H9 (cell line): ENCODE measurements around the gene RNF145. TPM values are rescaled to one million over a fixed set of nuclear protein-coding genes. Genes with fewer than 3 reads are reported as not detected.

Experiments used
- DNase-seq: peaks from one replicate; pipeline ENCODE4 v3.0.0-alpha.2; 2017
- H2AFZ ChIP-seq: one replicate; pipeline ENCODE4 v1.6.1; 2013; ENCODE audit warnings: mild to moderate bottlenecking, low read length, control low read depth, moderate library complexity
- H2AK5ac ChIP-seq: 2 replicates; pipeline ENCODE4 v1.6.1; 2013; ENCODE audit warnings: low read length, control low read depth, mixed read lengths; ENCODE audit not compliant: insufficient read length
- H2BK120ac ChIP-seq: one replicate; pipeline ENCODE4 v1.6.1; 2013; ENCODE audit warnings: low read depth, mild to moderate bottlenecking, low read length, control low read depth, inconsistent platforms; ENCODE audit not compliant: poor library complexity, severe bottlenecking
- H2BK12ac ChIP-seq: 2 replicates; pipeline ENCODE4 v1.6.1; 2013; ENCODE audit warnings: low read length, control low read depth, mixed read lengths, low read depth; ENCODE audit not compliant: insufficient read length
- H2BK15ac ChIP-seq: 2 replicates; pipeline ENCODE4 v1.6.1; 2013; ENCODE audit warnings: low read depth, low read length, control low read depth
- H2BK20ac ChIP-seq: one replicate; pipeline ENCODE4 v1.6.1; 2013; ENCODE audit warnings: low read depth, mild to moderate bottlenecking, low read length, control low read depth, inconsistent platforms; ENCODE audit not compliant: poor library complexity, severe bottlenecking
- H2BK5ac ChIP-seq: 2 replicates; pipeline ENCODE4 v1.6.1; 2013; ENCODE audit warnings: low read length, control low read depth, mixed read lengths; ENCODE audit not compliant: insufficient read length
- H3K14ac ChIP-seq: 2 replicates; pipeline ENCODE4 v1.6.1; 2013; ENCODE audit warnings: low read length, control low read depth; ENCODE audit not compliant: insufficient read depth
- H3K18ac ChIP-seq: 2 replicates; pipeline ENCODE4 v1.6.1; 2013; ENCODE audit warnings: low read depth, mild to moderate bottlenecking, mixed read lengths, low read length, control low read depth; ENCODE audit not compliant: insufficient read length
- H3K23ac ChIP-seq: 2 replicates; pipeline ENCODE4 v1.6.1; 2013; ENCODE audit warnings: low read length, control low read depth, mixed read lengths, low read depth; ENCODE audit not compliant: insufficient read length
- H3K23me2 ChIP-seq: 2 replicates; pipeline ENCODE4 v1.6.1; 2013; ENCODE audit warnings: low read depth, mild to moderate bottlenecking, mixed read lengths, low read length, control low read depth; ENCODE audit not compliant: insufficient read length, poor library complexity, severe bottlenecking
- H3K27ac ChIP-seq: 2 replicates; pipeline ENCODE4 v1.5.1; 2013; ENCODE audit warnings: low read length, control low read depth, mixed read lengths, low read depth; ENCODE audit not compliant: insufficient read length
- H3K27me3 ChIP-seq: 2 replicates; pipeline ENCODE4 v1.6.1; 2013; ENCODE audit warnings: low read length, control low read depth, inconsistent platforms; ENCODE audit not compliant: insufficient read depth
- H3K4ac ChIP-seq: 2 replicates; pipeline ENCODE4 v1.6.1; 2013; ENCODE audit warnings: low read depth, mild to moderate bottlenecking, control low read depth, inconsistent platforms, low read length, moderate library complexity
- H3K4me1 ChIP-seq: 2 replicates; pipeline ENCODE4 v1.6.1; 2013; ENCODE audit warnings: low read length, control low read depth, inconsistent platforms; ENCODE audit not compliant: insufficient read depth
- H3K4me2 ChIP-seq: 2 replicates; pipeline ENCODE4 v1.6.1; 2013; ENCODE audit warnings: low read length, control low read depth, mixed read lengths; ENCODE audit not compliant: insufficient read length, insufficient read depth
- H3K56ac ChIP-seq: 2 replicates; pipeline ENCODE4 v1.6.1; 2013; ENCODE audit warnings: low read depth, mild to moderate bottlenecking, mixed read lengths, low read length, control low read depth; ENCODE audit not compliant: insufficient read length
- H3K79me1 ChIP-seq: 2 replicates; pipeline ENCODE4 v1.6.1; 2013; ENCODE audit warnings: low read depth, mild to moderate bottlenecking, moderate library complexity, low read length, control low read depth, inconsistent platforms; ENCODE audit not compliant: insufficient read depth, poor library complexity, severe bottlenecking
- H3K79me2 ChIP-seq: 2 replicates; pipeline ENCODE4 v1.6.1; 2013; ENCODE audit warnings: low read length, control low read depth, inconsistent platforms; ENCODE audit not compliant: insufficient read depth
- H3K9ac ChIP-seq: 2 replicates; pipeline ENCODE4 v1.6.1; 2013; ENCODE audit warnings: low read length, control low read depth, mixed read lengths; ENCODE audit not compliant: insufficient read length; ENCODE audit errors: extremely low read depth
- H3K9me3 ChIP-seq: one replicate; pipeline ENCODE4 v1.6.1; 2013; ENCODE audit warnings: low read depth, low read length, inconsistent platforms; ENCODE audit not compliant: control insufficient read depth
- H3T11ph ChIP-seq: one replicate; pipeline ENCODE4 v1.6.1; 2013; ENCODE audit warnings: mild to moderate bottlenecking, low read length, control low read depth, inconsistent platforms
- H4K20me1 ChIP-seq: one replicate; pipeline ENCODE4 v1.6.1; 2013; ENCODE audit not compliant: control insufficient read depth, insufficient read length, insufficient read depth
- H4K5ac ChIP-seq: 2 replicates; pipeline ENCODE4 v1.6.1; 2013; ENCODE audit warnings: low read depth, mild to moderate bottlenecking, mixed read lengths, low read length, control low read depth; ENCODE audit not compliant: insufficient read length
- H4K8ac ChIP-seq: replicated peaks from 2 replicates; pipeline ENCODE4 v1.6.1; 2013; ENCODE audit warnings: low read length, control low read depth, mixed read lengths, low read depth; ENCODE audit not compliant: insufficient read length
- H4K91ac ChIP-seq: 2 replicates; pipeline ENCODE4 v1.6.1; 2013; ENCODE audit warnings: low read depth, mild to moderate bottlenecking, moderate library complexity, mixed read lengths, low read length, control low read depth; ENCODE audit not compliant: insufficient read length
- H3K27ac Mint-ChIP-seq, 3 experiments: 2 replicates in 2 of 3; 3 replicates in 1 of 3; pipeline ENCODE4 v1.8.0; 2020 to 2021; ENCODE audit warnings: mixed read lengths in 3 of 3, mild to moderate bottlenecking in 1 of 3, moderate library complexity in 1 of 3
- H3K27me3 Mint-ChIP-seq: 2 replicates; pipeline ENCODE4 v1.8.0; 2021; ENCODE audit warnings: low read depth, mild to moderate bottlenecking, moderate library complexity, mixed read lengths
- H3K36me3 Mint-ChIP-seq, 3 experiments: 2 replicates in 2 of 3; 3 replicates in 1 of 3; pipeline ENCODE4 v1.8.0; 2020 to 2021; ENCODE audit warnings: low read depth in 3 of 3, mixed read lengths in 3 of 3; ENCODE audit not compliant: insufficient read depth in 1 of 3
- H3K4me1 Mint-ChIP-seq, 2 experiments: 2 replicates each; pipeline ENCODE4 v1.8.0; 2020; ENCODE audit warnings: mixed read lengths in 2 of 2
- H3K4me3 Mint-ChIP-seq, 2 experiments: 2 replicates in 1 of 2; 3 replicates in 1 of 2; pipeline ENCODE4 v1.8.0; 2020 to 2021; ENCODE audit warnings: mild to moderate bottlenecking in 2 of 2, mixed read lengths in 2 of 2, moderate library complexity in 1 of 2
- H3K9me3 Mint-ChIP-seq, 2 experiments: 2 replicates in 1 of 2; 3 replicates in 1 of 2; pipeline ENCODE4 v1.8.0; 2020; ENCODE audit warnings: mild to moderate bottlenecking in 2 of 2, mixed read lengths in 2 of 2, moderate library complexity in 1 of 2
- WGBS: extraction: QIAGEN DNeasy Blood & Tissue Kit; methylation state at CpG from one replicate; pipeline ENCODE4 v1.1.7; 2013; ENCODE audit warnings: missing lambda C conversion rate, low lambda C conversion rate, mixed read lengths; ENCODE audit not compliant: insufficient read length; ENCODE audit errors: extremely low coverage; 5-methylcytosine and 5-hydroxymethylcytosine counted together
- total RNA-seq: library from RNA; stranded (reverse); gene quantifications from 2 replicates; pipeline ENCODE4 v1.2.1, GENCODE V29; 2021
- TF ChIP-seq, protein P1 (sequence below): fragments of 200-600 bp; sonication (generic); conservative IDR thresholded peaks from 3 replicates; pipeline ENCODE4 v1.8.0; 2021; ENCODE audit warnings: antibody characterized with exemption, mild to moderate bottlenecking

The RNF145 gene
- total RNA-seq, 1 experiment from 2014 or later, result 59.1 TPM

DNA sequence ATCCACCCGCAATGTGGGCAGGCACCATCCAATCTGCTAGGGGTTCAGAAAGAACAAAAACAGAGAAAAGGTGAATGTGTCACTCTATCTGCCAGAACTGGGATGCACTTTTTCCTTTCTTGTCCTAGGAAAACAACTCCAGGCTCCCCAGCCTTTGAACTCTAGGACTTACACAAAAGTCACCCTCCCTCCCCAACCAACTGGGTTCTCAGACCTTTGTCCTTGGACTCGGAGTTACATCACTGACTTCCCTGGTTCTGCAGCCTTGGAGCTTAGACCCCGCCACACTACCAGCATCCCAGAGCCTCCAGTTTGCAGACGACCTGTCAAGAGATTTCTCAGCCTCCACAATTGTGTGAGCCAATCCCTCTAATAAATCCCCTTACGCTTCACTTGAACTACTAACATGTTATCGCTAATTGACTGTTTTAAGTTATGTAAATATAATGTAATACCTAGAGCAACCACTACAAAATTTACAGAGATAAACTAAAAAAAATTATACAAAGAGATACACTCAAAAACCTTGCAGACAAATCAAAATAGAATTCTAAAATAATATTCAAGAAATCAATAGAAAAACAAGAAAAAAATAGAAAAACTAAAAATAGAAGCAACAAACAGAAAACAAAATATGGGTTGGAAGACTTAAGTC lies 48.4 kb upstream of the RNF145 start:
- no peak for DNase-seq
- Mint-ChIP-seq H3K27me3 (peaks cover 75% of the 10 kb centered on the region), H3K9me3 (peaks cover 2 to 6% of the 10 kb centered on the region in 2 experiments; a peak in 4 of 5 replicates), H3K27ac (no peak overlapping the region), H3K4me1 (peaks cover 4 to 9% of the 10 kb centered on the region in 2 experiments), H3K36me3 (no peaks in the 10 kb centered on the region), H3K4me3 (no peak overlapping the region)
- Histone ChIP-seq H3T11ph (no peak overlapping the region), H2BK20ac (no peak overlapping the region), H3K14ac (no peak overlapping the region), H3K4me2 (no peak overlapping the region), H2BK15ac (no peak overlapping the region), H3K27ac (no peak overlapping the region), H2BK12ac (no peak overlapping the region), H4K20me1 (no peaks in the 10 kb centered on the region), H3K18ac (no peak overlapping the region), H3K23me2 (peaks cover 5% of the 10 kb centered on the region), H2BK5ac (no peak overlapping the region), H4K5ac (no peak overlapping the region), H2BK120ac (no peak overlapping the region), H4K8ac (no peak overlapping the region), H2AFZ (no peak overlapping the region), H3K23ac (no peak overlapping the region), H3K56ac (no peak overlapping the region), H3K4ac (no peak overlapping the region), H3K9me3 (no peaks in the 10 kb centered on the region), H3K9ac (no peak overlapping the region), H2AK5ac (no peak overlapping the region), H3K4me1 (no peaks in the 10 kb centered on the region), H3K27me3 (no peaks in the 10 kb centered on the region; the same call in 1 of the 2 replicates), H4K91ac (no peak overlapping the region), H3K79me1 (no peaks in the 10 kb centered on the region), H3K79me2 (no peaks in the 10 kb centered on the region)
- WGBS, result no CpG with 5 or more reads among the region's 6 CpGs
- TF ChIP-seq, protein P1, sequence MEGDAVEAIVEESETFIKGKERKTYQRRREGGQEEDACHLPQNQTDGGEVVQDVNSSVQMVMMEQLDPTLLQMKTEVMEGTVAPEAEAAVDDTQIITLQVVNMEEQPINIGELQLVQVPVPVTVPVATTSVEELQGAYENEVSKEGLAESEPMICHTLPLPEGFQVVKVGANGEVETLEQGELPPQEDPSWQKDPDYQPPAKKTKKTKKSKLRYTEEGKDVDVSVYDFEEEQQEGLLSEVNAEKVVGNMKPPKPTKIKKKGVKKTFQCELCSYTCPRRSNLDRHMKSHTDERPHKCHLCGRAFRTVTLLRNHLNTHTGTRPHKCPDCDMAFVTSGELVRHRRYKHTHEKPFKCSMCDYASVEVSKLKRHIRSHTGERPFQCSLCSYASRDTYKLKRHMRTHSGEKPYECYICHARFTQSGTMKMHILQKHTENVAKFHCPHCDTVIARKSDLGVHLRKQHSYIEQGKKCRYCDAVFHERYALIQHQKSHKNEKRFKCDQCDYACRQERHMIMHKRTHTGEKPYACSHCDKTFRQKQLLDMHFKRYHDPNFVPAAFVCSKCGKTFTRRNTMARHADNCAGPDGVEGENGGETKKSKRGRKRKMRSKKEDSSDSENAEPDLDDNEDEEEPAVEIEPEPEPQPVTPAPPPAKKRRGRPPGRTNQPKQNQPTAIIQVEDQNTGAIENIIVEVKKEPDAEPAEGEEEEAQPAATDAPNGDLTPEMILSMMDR, result no peak
